CD1c-positive myeloid dendritic cell (primary cell): ENCODE data around the gene XXYLT1.

Experiments used
- DNase-seq: peaks from one replicate; pipeline ENCODE4 v3.0.0-alpha.2; 2016; ENCODE audit errors: extremely low spot score

XXYLT1 gene

GRCh38 chr3:195251336-195252065 is 19.5 kb downstream of the XXYLT1 start:
- no peak for DNase-seq

GRCh38 chr3:195250473-195251251 is 20.3 kb downstream of the XXYLT1 start:
- no peak for DNase-seq

- no peak for DNase-seq
Observed at GRCh38 chr3:195249858-195250464, 21.0 kb downstream of the XXYLT1 start.

GRCh38 chr3:195249057-195249770 is 21.7 kb downstream of the XXYLT1 start:
- no peak for DNase-seq

GRCh38 chr3:195248281-195248680 is 22.7 kb downstream of the XXYLT1 start:
- DNase-seq = no peak

- no peak for DNase-seq
Observed at GRCh38 chr3:195247863-195248189, 23.1 kb downstream of the XXYLT1 start.

GRCh38 chr3:195247086-195247862 is 23.7 kb downstream of the XXYLT1 start:
- no peak for DNase-seq

- DNase-seq = no peak
Observed at GRCh38 chr3:195246581-195246995, 24.4 kb downstream of the XXYLT1 start.

- no peak for DNase-seq
Observed at GRCh38 chr3:195245531-195245951, 25.4 kb downstream of the XXYLT1 start.

GRCh38 chr3:195241592-195242355 is 29.2 kb downstream of the XXYLT1 start:
- no peak for DNase-seq

GRCh38 chr3:195240939-195241338 is 30.0 kb downstream of the XXYLT1 start:
- no peak for DNase-seq

- no peak for DNase-seq
Observed at GRCh38 chr3:195240171-195240701, 30.7 kb downstream of the XXYLT1 start.

GRCh38 chr3:195239121-195239520 is 31.8 kb downstream of the XXYLT1 start:
- no peak for DNase-seq

- no peak for DNase-seq
Observed at GRCh38 chr3:195238586-195239118, 32.3 kb downstream of the XXYLT1 start.

- DNase-seq = no peak
Observed at GRCh38 chr3:195238081-195238571, 32.8 kb downstream of the XXYLT1 start.

GRCh38 chr3:195236801-195237570 is 34.0 kb downstream of the XXYLT1 start:
- no peak for DNase-seq

- DNase-seq = no peak
Observed at GRCh38 chr3:195236076-195236798, 34.7 kb downstream of the XXYLT1 start.

GRCh38 chr3:195230244-195230643 is 40.7 kb downstream of the XXYLT1 start:
- no peak for DNase-seq
